ENCODE results near the gene TRIM36. TPM values are rescaled to one million over a fixed set of nuclear protein-coding genes. Genes with fewer than 3 reads are reported as not detected.

The TRIM36 gene
- total and polyA plus RNA-seq, 2 of the 8 experiments (the other 6 are each of a cell fraction or from before 2014, with no cell fraction given): 8.5 to 14.1 TPM

- TF ChIP-seq CBX8 (IDR thresholded peaks at IDR 0.05; ENCODE audit: borderline replicate concordance, low read depth, low read length) (no peak), FOSL1 (IDR thresholded peaks at IDR 0.05; ENCODE audit: insufficient read depth, low read depth, low read length) (no peak), SIX5 (IDR thresholded peaks at IDR 0.05; ENCODE audit: low read depth, low read length) (no peak), BACH1 (IDR thresholded peaks at IDR 0.05; ENCODE audit: low read length) (no peak), NRF1 (IDR thresholded peaks at IDR 0.05; ENCODE audit: low read depth, low read length) (no peak), POU5F1 (IDR thresholded peaks at IDR 0.05; ENCODE audit: low read depth, low read length) (no peak)
These were observed 89.6 kb downstream of the TRIM36 start (continued) for GRCh38 chr5:115079924-115080623.

Other genes with a start within 250 kb of the TRIM36 start
- gene PGGT1B, start 93.0 kb upstream of the TRIM36 start, total RNA-seq (2021; fragmentation: NEBNext Ultra II Directional; extraction: Animal tissue kit (Norgen Biotek cat#: 25700)): 43.1 and 43.3 TPM in 2 replicates
- 1.9 and 2.3 TPM in 2 replicates for gene PGGT1B, start 93.0 kb upstream of the TRIM36 start, polyA plus RNA-seq (2011; rRNA removed)
- 13.2 and 15.6 TPM in 2 replicates for gene CCDC112, start 126.7 kb upstream of the TRIM36 start, total RNA-seq (2021; fragmentation: NEBNext Ultra II Directional; extraction: Animal tissue kit (Norgen Biotek cat#: 25700))
- gene CCDC112, start 126.7 kb upstream of the TRIM36 start, polyA plus RNA-seq (2011; rRNA removed): 3.3 and 3.7 TPM in 2 replicates